Breast epithelium (tissue), 3 donors: ENCODE measurements around the gene C2orf49.

Experiments used
- POLR2A ChIP-seq: fragments of 450-650 bp; IDR thresholded peaks from one replicate; pipeline ENCODE4 v1.6.1; 2016; ENCODE audit warnings: antibody characterized with exemption, mild to moderate bottlenecking, moderate library complexity
- TF ChIP-seq, protein P1 (sequence below), 3 donors: fragments of 450-650 bp; IDR thresholded peaks; one replicate each; pipeline ENCODE4 v1.5.1; 2016 to 2017; ENCODE audit warnings: antibody characterized with exemption in 3 of 3, mild to moderate bottlenecking in 3 of 3, moderate library complexity in 3 of 3

DNA sequence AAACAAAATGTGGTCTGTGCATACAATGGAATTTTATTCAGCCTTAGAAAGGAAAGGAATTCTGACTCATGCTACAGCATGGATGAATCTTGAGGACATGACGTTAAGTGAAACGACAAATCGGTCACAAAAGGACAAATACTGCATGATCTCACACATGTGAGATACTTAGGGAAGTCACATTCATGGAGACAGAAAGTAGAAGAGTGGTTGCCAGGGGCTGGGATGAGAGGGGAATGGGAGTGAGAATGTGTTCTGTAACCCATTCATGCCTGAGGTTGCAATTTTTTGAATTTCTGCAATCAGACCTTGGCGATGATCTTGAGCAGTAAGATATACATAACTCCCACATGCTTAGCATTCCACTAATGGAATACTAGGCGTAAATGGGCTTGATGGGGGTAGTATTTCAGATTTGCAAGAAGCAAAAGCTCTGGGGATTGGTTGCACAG lies 39.5 kb downstream of the C2orf49 start:
- TF ChIP-seq, protein P1, sequence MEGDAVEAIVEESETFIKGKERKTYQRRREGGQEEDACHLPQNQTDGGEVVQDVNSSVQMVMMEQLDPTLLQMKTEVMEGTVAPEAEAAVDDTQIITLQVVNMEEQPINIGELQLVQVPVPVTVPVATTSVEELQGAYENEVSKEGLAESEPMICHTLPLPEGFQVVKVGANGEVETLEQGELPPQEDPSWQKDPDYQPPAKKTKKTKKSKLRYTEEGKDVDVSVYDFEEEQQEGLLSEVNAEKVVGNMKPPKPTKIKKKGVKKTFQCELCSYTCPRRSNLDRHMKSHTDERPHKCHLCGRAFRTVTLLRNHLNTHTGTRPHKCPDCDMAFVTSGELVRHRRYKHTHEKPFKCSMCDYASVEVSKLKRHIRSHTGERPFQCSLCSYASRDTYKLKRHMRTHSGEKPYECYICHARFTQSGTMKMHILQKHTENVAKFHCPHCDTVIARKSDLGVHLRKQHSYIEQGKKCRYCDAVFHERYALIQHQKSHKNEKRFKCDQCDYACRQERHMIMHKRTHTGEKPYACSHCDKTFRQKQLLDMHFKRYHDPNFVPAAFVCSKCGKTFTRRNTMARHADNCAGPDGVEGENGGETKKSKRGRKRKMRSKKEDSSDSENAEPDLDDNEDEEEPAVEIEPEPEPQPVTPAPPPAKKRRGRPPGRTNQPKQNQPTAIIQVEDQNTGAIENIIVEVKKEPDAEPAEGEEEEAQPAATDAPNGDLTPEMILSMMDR (IDR thresholded peaks at IDR 0.05), result no peak
- TF ChIP-seq POLR2A, result no peak
